Mesenchymal stem cell (in vitro differentiated cells and primary cell): ENCODE data around the gene ZBTB11.

Experiments used
- DNase-seq: peaks from one replicate; pipeline ENCODE4 v3.0.0-alpha.2; 2013
- H2AFZ ChIP-seq: one replicate; pipeline ENCODE4 v1.6.1; 2013; ENCODE audit warnings: low read depth, mild to moderate bottlenecking, control low read depth, inconsistent platforms, low read length, moderate library complexity
- H2AK5ac ChIP-seq: 2 replicates; pipeline ENCODE4 v1.6.1; 2013; ENCODE audit warnings: low read length, moderate library complexity, mild to moderate bottlenecking, inconsistent platforms; ENCODE audit not compliant: severe bottlenecking
- H2BK120ac ChIP-seq: one replicate; pipeline ENCODE4 v1.6.1; 2013; ENCODE audit warnings: low read depth, mild to moderate bottlenecking, inconsistent platforms, low read length, moderate library complexity
- H2BK12ac ChIP-seq, 2 experiments: one replicate each; pipeline ENCODE4 v1.6.1; 2013; ENCODE audit warnings: inconsistent platforms in 2 of 2, low read length in 2 of 2, mild to moderate bottlenecking in 2 of 2, moderate library complexity in 2 of 2, control low read depth in 1 of 2
- H2BK15ac ChIP-seq: one replicate; pipeline ENCODE4 v1.6.1; 2013; ENCODE audit warnings: mild to moderate bottlenecking, low read depth, inconsistent platforms; ENCODE audit not compliant: poor library complexity, severe bottlenecking
- H2BK5ac ChIP-seq: 2 replicates; pipeline ENCODE4 v1.6.1; 2013; ENCODE audit warnings: low read depth, mild to moderate bottlenecking, low read length, control low read depth, inconsistent platforms; ENCODE audit not compliant: poor library complexity, severe bottlenecking
- H3K14ac ChIP-seq, 2 experiments: one replicate each; pipeline ENCODE4 v1.6.1; 2013; ENCODE audit warnings: inconsistent platforms in 2 of 2, low read length in 2 of 2, control low read depth in 1 of 2, mild to moderate bottlenecking in 1 of 2, moderate library complexity in 1 of 2
- H3K18ac ChIP-seq, 2 experiments: one replicate each; pipeline ENCODE4 v1.6.1; 2013; ENCODE audit warnings: inconsistent platforms in 2 of 2, low read length in 2 of 2, control low read depth in 1 of 2, low read depth in 1 of 2, mild to moderate bottlenecking in 1 of 2
- H3K23ac ChIP-seq, 2 experiments: one replicate each; pipeline ENCODE4 v1.6.1; 2013; ENCODE audit warnings: inconsistent platforms in 2 of 2, low read length in 2 of 2, mild to moderate bottlenecking in 2 of 2, moderate library complexity in 2 of 2, control low read depth in 1 of 2
- H3K27ac ChIP-seq: 2 replicates; pipeline ENCODE4 v1.5.1; 2013; ENCODE audit warnings: mild to moderate bottlenecking, moderate library complexity, low read length, control low read depth, inconsistent platforms; ENCODE audit not compliant: poor library complexity, severe bottlenecking
- H3K27me3 ChIP-seq, 2 experiments: 2 replicates each; pipeline versions ENCODE4 v1.6.1 to v1.7.0; 2013; ENCODE audit warnings: low read length in 2 of 2, mild to moderate bottlenecking in 2 of 2, moderate library complexity in 2 of 2, control low read depth in 1 of 2, inconsistent platforms in 1 of 2; ENCODE audit not compliant: control insufficient read depth in 1 of 2, insufficient read depth in 1 of 2
- H3K36me3 ChIP-seq, 2 experiments: 2 replicates each; pipeline versions ENCODE4 v1.6.1 to v1.7.0; 2013; ENCODE audit warnings: low read length in 2 of 2, control low read depth in 1 of 2, inconsistent platforms in 1 of 2, low read depth in 1 of 2, mild to moderate bottlenecking in 1 of 2; ENCODE audit not compliant: insufficient read depth in 2 of 2, control insufficient read depth in 1 of 2
- H3K4ac ChIP-seq, 2 experiments: one replicate each; pipeline ENCODE4 v1.6.1; 2013; ENCODE audit warnings: inconsistent platforms in 2 of 2, low read length in 2 of 2, mild to moderate bottlenecking in 2 of 2, moderate library complexity in 2 of 2, control low read depth in 1 of 2, low read depth in 1 of 2
- H3K4me1 ChIP-seq: 2 replicates; pipeline ENCODE4 v1.6.1; 2013; ENCODE audit warnings: low read depth, low read length, control low read depth; ENCODE audit not compliant: control insufficient read depth, insufficient read depth
- H3K4me2 ChIP-seq: 2 replicates; pipeline ENCODE4 v1.6.1; 2013; ENCODE audit warnings: low read length, mild to moderate bottlenecking, inconsistent platforms; ENCODE audit not compliant: poor library complexity, severe bottlenecking
- H3K4me3 ChIP-seq, 2 experiments: 2 replicates each; pipeline versions ENCODE4 v1.5.1 to v1.7.0; 2013; ENCODE audit warnings: low read length in 2 of 2, mild to moderate bottlenecking in 2 of 2, control low read depth in 1 of 2, low read depth in 1 of 2; ENCODE audit not compliant: insufficient read depth in 1 of 2
- H3K79me1 ChIP-seq: replicated peaks from 2 replicates; pipeline ENCODE4 v1.6.1; 2013; ENCODE audit warnings: mild to moderate bottlenecking, control low read depth, low read length, inconsistent platforms; ENCODE audit not compliant: poor library complexity, severe bottlenecking
- H3K9ac ChIP-seq: 2 replicates; pipeline ENCODE4 v1.7.0; 2013; ENCODE audit warnings: mild to moderate bottlenecking, low read length, moderate library complexity
- H3K9me3 ChIP-seq: 2 replicates; pipeline ENCODE4 v1.7.0; 2013; ENCODE audit warnings: mild to moderate bottlenecking, low read length; ENCODE audit not compliant: control insufficient read depth
- H4K8ac ChIP-seq: one replicate; pipeline ENCODE4 v1.6.1; 2013; ENCODE audit warnings: inconsistent platforms, mild to moderate bottlenecking, low read length, moderate library complexity
- H4K91ac ChIP-seq: one replicate; pipeline ENCODE4 v1.6.1; 2013; ENCODE audit warnings: mild to moderate bottlenecking, low read length, inconsistent platforms
- WGBS: methylation state at CpG from one replicate; pipeline ENCODE4 v1.1.7; 2013; ENCODE audit warnings: mixed read lengths; 5-methylcytosine and 5-hydroxymethylcytosine counted together

The ZBTB11 gene

GRCh38 chr3:101675709-101676215 is 1.2 kb downstream of the ZBTB11 start:
- Histone ChIP-seq H3K9ac (peak overlapping the region; percentile 96), H3K9me3 (no peaks in the 10 kb centered on the region), H3K4me1 (peaks cover 12% of the 10 kb centered on the region), H2BK5ac (no peak overlapping the region), H4K91ac (no peak overlapping the region), H3K14ac (no peak overlapping the region), H3K79me1 (peaks cover 4% of the 10 kb centered on the region), H3K23ac (no peak overlapping the region), H2AK5ac (no peak overlapping the region), H3K36me3 (peaks cover 15 to 21% of the 10 kb centered on the region in 2 experiments), H4K8ac (no peak overlapping the region), H2AFZ (no peak overlapping the region), H3K27ac (peak overlapping the region; percentile 61), H3K4ac (peak overlapping the region in 1 of 2 experiments; percentile 24), H3K4me3 (peak overlapping the region; percentile 99 to 100), H3K18ac (peak overlapping the region in 1 of 2 experiments; percentile 35), H2BK12ac (no peak overlapping the region), H2BK120ac (no peak overlapping the region), H3K4me2 (peak overlapping the region; percentile 88), H3K27me3 (no peaks in the 10 kb centered on the region), H2BK15ac (no peak overlapping the region)
- DNase-seq, result no peak
- WGBS, result 18% methylated on average over 27 of the region's 27 CpGs

DNA sequence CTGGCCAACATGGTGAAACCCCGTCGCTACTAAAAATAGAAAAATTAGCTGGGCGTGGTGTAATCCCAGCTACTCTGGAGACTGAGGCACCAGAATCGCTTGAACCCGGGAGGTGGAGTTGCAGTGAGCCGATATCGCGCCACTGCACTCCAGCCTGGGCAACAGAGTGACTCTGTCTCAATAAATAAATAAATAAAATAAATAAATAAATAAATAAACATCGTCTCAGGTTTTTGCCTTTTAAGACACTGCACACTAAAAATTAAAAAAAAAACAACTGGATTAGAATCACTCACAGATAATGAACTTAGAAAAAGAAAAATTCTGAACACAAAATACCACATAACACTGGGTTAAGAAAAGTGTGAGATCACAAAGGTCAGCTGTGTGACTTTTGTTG is 2.4 kb downstream of the ZBTB11 start:
- Histone ChIP-seq H3K4me1 (peaks cover 12% of the 10 kb centered on the region), H3K27ac (no peak overlapping the region), H2BK5ac (no peak overlapping the region), H2BK12ac (no peak overlapping the region), H3K79me1 (peaks cover 6% of the 10 kb centered on the region), H3K23ac (no peak overlapping the region), H3K27me3 (no peaks in the 10 kb centered on the region), H3K4me3 (peak overlapping the region in 1 of 2 experiments; percentile 99), H4K8ac (no peak overlapping the region), H3K4ac (no peak overlapping the region), H3K9me3 (no peaks in the 10 kb centered on the region), H3K9ac (peak overlapping the region; percentile 96), H4K91ac (no peak overlapping the region), H2BK15ac (no peak overlapping the region), H3K4me2 (no peak overlapping the region), H2AFZ (no peak overlapping the region), H3K18ac (no peak overlapping the region), H2AK5ac (no peak overlapping the region), H3K14ac (no peak overlapping the region), H3K36me3 (peaks cover 7 to 20% of the 10 kb centered on the region in 2 experiments), H2BK120ac (no peak overlapping the region)
- WGBS, result 100% methylated on average over 3 of the region's 9 CpGs
- no peak for DNase-seq

GRCh38 chr3:101673953-101674352 is 3.0 kb downstream of the ZBTB11 start:
- Histone ChIP-seq H2BK15ac (no peak overlapping the region), H2AK5ac (no peak overlapping the region), H3K23ac (no peak overlapping the region), H3K4me2 (no peak overlapping the region), H4K8ac (no peak overlapping the region), H2BK12ac (no peak overlapping the region), H3K27me3 (no peaks in the 10 kb centered on the region), H3K9me3 (no peaks in the 10 kb centered on the region), H3K14ac (no peak overlapping the region), H3K4ac (no peak overlapping the region), H3K18ac (no peak overlapping the region), H2BK120ac (no peak overlapping the region), H3K36me3 (peaks cover 7 to 26% of the 10 kb centered on the region in 2 experiments), H3K79me1 (peaks cover 7% of the 10 kb centered on the region), H2AFZ (no peak overlapping the region), H3K4me3 (no peak overlapping the region), H3K27ac (no peak overlapping the region), H4K91ac (no peak overlapping the region), H3K4me1 (peaks cover 12% of the 10 kb centered on the region), H3K9ac (no peak overlapping the region), H2BK5ac (no peak overlapping the region)
- 96% methylated on average over 13 of the region's 13 CpGs for WGBS
- DNase-seq, result no peak

GRCh38 chr3:101671014-101671413 is 5.9 kb downstream of the ZBTB11 start:
- Histone ChIP-seq H4K8ac (no peak overlapping the region), H3K36me3 (peaks cover 9 to 50% of the 10 kb centered on the region in 2 experiments), H3K4me1 (peaks cover 5% of the 10 kb centered on the region), H3K4me3 (no peak overlapping the region), H3K27me3 (no peaks in the 10 kb centered on the region), H3K9ac (no peak overlapping the region), H2BK5ac (no peak overlapping the region), H3K18ac (no peak overlapping the region), H3K4ac (no peak overlapping the region), H2AK5ac (no peak overlapping the region), H3K27ac (no peak overlapping the region), H3K79me1 (peaks cover 20% of the 10 kb centered on the region), H3K14ac (no peak overlapping the region), H2BK120ac (no peak overlapping the region), H3K23ac (no peak overlapping the region), H2BK12ac (no peak overlapping the region), H4K91ac (no peak overlapping the region), H3K4me2 (no peak overlapping the region), H3K9me3 (no peaks in the 10 kb centered on the region), H2BK15ac (no peak overlapping the region), H2AFZ (no peak overlapping the region)
- 94% methylated on average over 5 of the region's 5 CpGs for WGBS
- no peak for DNase-seq
